Astrocyte (in vitro differentiated cells and primary cell): ENCODE measurements around the gene PEA15.

Experiments used
- EZH2 ChIP-seq: IDR thresholded peaks from 2 replicates; pipeline ENCODE4 v1.6.1; 2012; ENCODE audit warnings: mild to moderate bottlenecking, low read length, inconsistent platforms; ENCODE audit not compliant: insufficient read depth
- TF ChIP-seq, protein P1 (sequence below): IDR thresholded peaks from 2 replicates; pipeline ENCODE4 v1.5.1; 2011; ENCODE audit warnings: low read depth, mild to moderate bottlenecking, inconsistent platforms, low read length, moderate library complexity; ENCODE audit not compliant: insufficient read depth

DNA sequence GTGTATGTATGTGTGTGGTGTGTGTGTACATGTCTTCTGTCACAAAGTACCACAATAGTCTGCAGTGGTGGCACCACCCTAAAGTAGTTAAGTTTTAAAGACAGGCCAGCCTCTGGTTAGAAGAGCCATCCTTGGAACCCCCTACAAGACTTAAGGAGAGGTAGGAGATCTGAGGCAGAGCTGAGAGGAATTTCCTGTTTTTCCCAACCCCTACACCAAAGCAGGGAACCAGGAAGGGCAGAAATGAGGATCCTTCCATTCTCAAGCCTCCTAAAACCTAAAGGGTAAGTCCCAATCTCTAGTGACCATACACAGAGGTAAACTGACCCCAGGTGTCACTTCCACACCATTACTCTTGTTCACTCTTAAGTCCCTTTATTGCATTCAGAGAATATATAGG is 11.1 kb downstream of the PEA15 start:
- TF ChIP-seq, protein P1, sequence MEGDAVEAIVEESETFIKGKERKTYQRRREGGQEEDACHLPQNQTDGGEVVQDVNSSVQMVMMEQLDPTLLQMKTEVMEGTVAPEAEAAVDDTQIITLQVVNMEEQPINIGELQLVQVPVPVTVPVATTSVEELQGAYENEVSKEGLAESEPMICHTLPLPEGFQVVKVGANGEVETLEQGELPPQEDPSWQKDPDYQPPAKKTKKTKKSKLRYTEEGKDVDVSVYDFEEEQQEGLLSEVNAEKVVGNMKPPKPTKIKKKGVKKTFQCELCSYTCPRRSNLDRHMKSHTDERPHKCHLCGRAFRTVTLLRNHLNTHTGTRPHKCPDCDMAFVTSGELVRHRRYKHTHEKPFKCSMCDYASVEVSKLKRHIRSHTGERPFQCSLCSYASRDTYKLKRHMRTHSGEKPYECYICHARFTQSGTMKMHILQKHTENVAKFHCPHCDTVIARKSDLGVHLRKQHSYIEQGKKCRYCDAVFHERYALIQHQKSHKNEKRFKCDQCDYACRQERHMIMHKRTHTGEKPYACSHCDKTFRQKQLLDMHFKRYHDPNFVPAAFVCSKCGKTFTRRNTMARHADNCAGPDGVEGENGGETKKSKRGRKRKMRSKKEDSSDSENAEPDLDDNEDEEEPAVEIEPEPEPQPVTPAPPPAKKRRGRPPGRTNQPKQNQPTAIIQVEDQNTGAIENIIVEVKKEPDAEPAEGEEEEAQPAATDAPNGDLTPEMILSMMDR, result no peak
- TF ChIP-seq EZH2, result no peak
